ENCODE results near the gene SIX3.

The SIX3 gene

DNA sequence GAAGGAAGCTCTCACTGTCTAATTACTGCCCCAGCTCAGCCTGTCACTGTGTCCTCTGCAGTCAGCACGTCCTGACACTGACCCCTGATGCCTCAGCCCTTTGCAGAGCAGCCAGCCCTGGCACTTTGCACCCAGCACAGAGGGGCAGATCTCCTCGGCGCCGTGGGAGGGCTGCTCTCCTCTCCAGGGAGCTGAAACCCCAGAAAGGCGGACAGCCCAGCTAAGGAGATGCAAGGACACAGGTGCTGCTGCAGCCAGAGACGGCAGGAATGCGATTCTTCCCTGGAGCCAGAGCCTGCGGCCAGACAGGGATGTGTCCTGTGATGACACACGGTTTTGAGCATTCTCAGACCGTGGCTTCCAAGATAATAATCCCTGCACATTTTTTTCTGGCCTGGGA, 34.5 kb upstream of the SIX3 start:
- ChIA-PET CTCF (interaction anchor here (0.6 kb wide), 1 partner anchor 29 kb away, joined by 3 read pairs; no protein-coding TSS in a partner anchor), POLR2A (ENCODE audit: low non-redundant PET) (interaction anchor here (0.5 kb wide), 1 partner anchor 1643 kb away, joined by 4 read pairs; no protein-coding TSS in a partner anchor)
- no peak overlapping the region for H3K27ac ChIP-seq
- TF ChIP-seq, protein P1, sequence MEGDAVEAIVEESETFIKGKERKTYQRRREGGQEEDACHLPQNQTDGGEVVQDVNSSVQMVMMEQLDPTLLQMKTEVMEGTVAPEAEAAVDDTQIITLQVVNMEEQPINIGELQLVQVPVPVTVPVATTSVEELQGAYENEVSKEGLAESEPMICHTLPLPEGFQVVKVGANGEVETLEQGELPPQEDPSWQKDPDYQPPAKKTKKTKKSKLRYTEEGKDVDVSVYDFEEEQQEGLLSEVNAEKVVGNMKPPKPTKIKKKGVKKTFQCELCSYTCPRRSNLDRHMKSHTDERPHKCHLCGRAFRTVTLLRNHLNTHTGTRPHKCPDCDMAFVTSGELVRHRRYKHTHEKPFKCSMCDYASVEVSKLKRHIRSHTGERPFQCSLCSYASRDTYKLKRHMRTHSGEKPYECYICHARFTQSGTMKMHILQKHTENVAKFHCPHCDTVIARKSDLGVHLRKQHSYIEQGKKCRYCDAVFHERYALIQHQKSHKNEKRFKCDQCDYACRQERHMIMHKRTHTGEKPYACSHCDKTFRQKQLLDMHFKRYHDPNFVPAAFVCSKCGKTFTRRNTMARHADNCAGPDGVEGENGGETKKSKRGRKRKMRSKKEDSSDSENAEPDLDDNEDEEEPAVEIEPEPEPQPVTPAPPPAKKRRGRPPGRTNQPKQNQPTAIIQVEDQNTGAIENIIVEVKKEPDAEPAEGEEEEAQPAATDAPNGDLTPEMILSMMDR (conservative IDR thresholded peaks at IDR 0.05; ENCODE audit: low read depth) = no peak
- DNase-seq (ENCODE audit: low spot score) = no peak

DNA sequence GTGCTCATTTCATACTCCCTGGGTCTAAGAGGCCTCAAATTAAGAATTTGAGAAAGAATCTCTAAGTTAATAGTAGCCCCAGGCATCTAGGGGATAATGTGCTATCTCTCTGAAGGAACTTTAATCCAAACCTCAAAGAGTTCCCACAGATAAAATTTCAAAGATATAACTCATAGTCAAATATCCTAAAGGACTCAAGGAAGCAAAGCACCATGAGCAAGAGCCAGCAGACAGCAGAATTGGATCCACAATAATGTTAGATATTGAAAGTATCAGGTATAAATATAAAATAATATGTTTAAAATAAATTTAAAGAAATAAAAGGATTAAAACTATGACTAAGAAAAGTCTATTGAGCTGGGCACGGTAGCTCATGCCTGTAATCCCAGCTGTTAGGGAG, 31.7 kb upstream of the SIX3 start:
- DNase-seq (ENCODE audit: low spot score) = no peak
- ChIA-PET CTCF (interaction anchor here (0.7 kb wide), 2 partner anchors 719 to 1211 kb away, joined by 3 read pairs; no protein-coding TSS in a partner anchor), POLR2A (ENCODE audit: low non-redundant PET) (no interaction called here)
- H3K27ac ChIP-seq = no peak overlapping the region
- TF ChIP-seq, protein P1 (conservative IDR thresholded peaks at IDR 0.05; ENCODE audit: low read depth) = no peak

DNA sequence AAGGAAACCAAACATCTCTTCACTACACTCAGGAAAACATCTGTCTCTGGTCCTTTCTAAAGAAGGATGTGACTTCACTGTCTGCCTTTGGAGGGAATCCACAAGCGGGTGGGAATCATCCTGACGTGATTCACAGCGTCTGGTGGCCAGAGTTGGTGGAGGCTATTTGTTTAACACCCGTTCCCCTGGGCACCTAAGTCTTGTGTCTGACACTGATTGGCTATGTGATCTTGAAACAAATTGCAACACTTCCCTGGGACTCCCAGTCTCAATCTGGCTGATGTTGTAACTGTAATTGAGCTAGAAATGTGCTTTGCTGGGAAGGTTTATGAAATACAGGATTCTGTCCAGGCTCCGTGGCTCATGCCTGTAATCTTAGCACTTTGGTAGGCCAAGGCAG, 28.8 kb upstream of the SIX3 start:
- H3K27ac ChIP-seq = no peak overlapping the region; the same call in 1 of the 2 replicates
- ChIA-PET CTCF (no interaction called here), POLR2A (ENCODE audit: low non-redundant PET) (no interaction called here)
- TF ChIP-seq, protein P1 (conservative IDR thresholded peaks at IDR 0.05; ENCODE audit: low read depth) = no peak
- peak; percentile 18 for DNase-seq (ENCODE audit: low spot score)

DNA sequence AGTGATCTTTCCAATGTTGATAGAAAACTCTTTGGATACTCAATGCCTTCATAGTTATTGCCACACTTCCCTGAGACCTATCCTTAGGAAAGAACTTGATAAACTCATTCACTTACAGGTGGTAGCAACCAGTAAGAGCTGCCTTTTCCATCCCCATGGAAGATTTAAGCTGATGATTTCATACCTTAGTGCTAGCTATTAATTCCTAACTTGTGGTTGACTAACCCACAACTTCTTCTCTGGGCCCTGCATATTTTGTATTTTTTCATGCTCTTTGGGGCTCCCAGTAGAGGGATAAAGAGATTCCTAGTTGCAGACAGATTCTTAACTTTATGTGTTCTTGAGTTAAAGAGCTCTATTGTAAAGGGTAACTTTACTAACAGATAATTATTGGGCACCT, 25.2 kb upstream of the SIX3 start:
- CTCF ChIA-PET = no interaction called here
- TF ChIP-seq, protein P1 (conservative IDR thresholded peaks at IDR 0.05; ENCODE audit: low read depth) = no peak
- POLR2A ChIA-PET (ENCODE audit: low non-redundant PET) = no interaction called here
- no peak for DNase-seq (ENCODE audit: low spot score)
- H3K27ac ChIP-seq = no peak overlapping the region

DNA sequence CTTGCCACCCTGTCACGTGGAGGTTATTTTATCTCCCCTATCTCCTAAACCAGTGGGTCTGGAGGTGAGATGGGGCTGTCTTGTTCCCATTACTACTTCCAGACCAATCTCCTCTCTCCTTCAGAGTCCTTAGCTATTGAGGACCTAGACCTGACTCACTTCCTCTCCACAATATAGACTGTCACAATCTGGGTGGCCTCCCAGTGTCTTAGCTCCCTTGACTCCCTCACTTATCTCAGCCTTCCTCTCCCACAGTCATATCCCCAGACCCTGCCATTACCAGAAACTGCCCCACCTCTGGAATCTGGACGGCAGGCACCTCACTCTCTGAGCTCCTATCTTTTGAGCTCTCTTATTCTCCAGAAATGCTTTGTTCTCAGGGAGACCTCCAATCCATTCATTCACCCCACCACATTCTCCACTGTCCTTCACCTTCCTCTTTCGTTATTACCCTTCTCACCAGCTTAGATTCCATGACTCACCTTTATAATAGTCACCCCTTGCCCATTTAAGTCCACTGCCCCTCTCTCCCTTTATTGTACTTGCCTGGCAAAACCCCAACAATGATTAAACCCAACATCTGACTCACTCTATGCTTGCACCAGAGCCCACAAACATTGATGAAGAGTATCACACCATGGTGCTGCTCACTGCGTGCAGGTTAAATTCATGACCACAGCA, 23.3 kb upstream of the SIX3 start:
- POLR2A ChIA-PET (ENCODE audit: low non-redundant PET) = no interaction called here
- H3K27ac ChIP-seq = no peak overlapping the region
- TF ChIP-seq, protein P1 (conservative IDR thresholded peaks at IDR 0.05; ENCODE audit: low read depth) = no peak
- CTCF ChIA-PET = interaction anchor here (1.1 kb wide), 1 partner anchor 38 kb away, joined by 9 read pairs; no protein-coding TSS in a partner anchor
- peak; percentile 41 for DNase-seq (ENCODE audit: low spot score)

DNA sequence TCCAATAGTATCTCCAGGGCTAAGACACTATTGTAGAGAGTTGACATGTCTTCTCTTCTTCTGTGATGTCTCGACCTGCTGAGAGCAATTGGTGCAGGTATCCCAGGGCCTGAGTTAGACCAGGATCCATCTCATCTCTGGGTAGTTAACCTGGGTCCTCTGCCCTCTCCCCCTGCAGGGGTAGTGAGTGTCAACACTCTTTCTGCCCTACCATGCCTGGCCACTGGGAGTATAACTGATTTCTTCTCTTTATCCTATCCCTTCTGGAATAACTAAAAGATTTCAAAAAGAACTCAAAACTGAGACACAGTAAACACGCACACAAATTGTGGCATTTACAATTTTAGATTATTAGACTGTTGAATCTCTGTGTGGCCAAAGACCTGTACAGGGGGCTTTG, 20.8 kb upstream of the SIX3 start:
- ChIA-PET CTCF (interaction anchor here (0.5 kb wide), 1 partner anchor 203 kb away, joined by 3 read pairs; no protein-coding TSS in a partner anchor), POLR2A (ENCODE audit: low non-redundant PET) (no interaction called here)
- DNase-seq (ENCODE audit: low spot score) = no peak
- H3K27ac ChIP-seq = no peak overlapping the region
- TF ChIP-seq, protein P1 (conservative IDR thresholded peaks at IDR 0.05; ENCODE audit: low read depth) = no peak

All from RWPE1 (cell line).